IPS-20b (cell line): ENCODE measurements around the gene ARHGEF6.
"Not testable (repeated sequence)": the region's sequence is repeated elsewhere in the genome, so short reads cannot be mapped to it uniquely, and the experiment has no call there.

Experiments used
- H3K27ac ChIP-seq: one replicate; pipeline ENCODE4 v1.5.1; 2013; ENCODE audit warnings: low read length
- H3K27me3 ChIP-seq: 2 replicates; pipeline ENCODE4 v1.6.1; 2013; ENCODE audit warnings: mild to moderate bottlenecking, low read length, inconsistent platforms; ENCODE audit not compliant: insufficient read depth
- H3K36me3 ChIP-seq: 2 replicates; pipeline ENCODE4 v1.6.1; 2013; ENCODE audit warnings: low read depth, mild to moderate bottlenecking, inconsistent platforms, low read length, moderate library complexity; ENCODE audit not compliant: insufficient read depth
- H3K4me1 ChIP-seq: 2 replicates; pipeline ENCODE4 v1.6.1; 2013; ENCODE audit warnings: mild to moderate bottlenecking, control low read depth, inconsistent platforms, low read length, moderate library complexity; ENCODE audit not compliant: insufficient read depth
- H3K4me3 ChIP-seq: 2 replicates; pipeline ENCODE4 v1.5.1; 2013; ENCODE audit warnings: mild to moderate bottlenecking, low read length, inconsistent platforms
- H3K9ac ChIP-seq: 2 replicates; pipeline ENCODE4 v1.6.1; 2013; ENCODE audit warnings: low read depth, mild to moderate bottlenecking, inconsistent platforms, low read length, moderate library complexity
- H3K9me3 ChIP-seq: 2 replicates; pipeline ENCODE4 v1.6.1; 2013; ENCODE audit warnings: mild to moderate bottlenecking, low read depth, low read length, inconsistent platforms; ENCODE audit not compliant: insufficient read depth

ARHGEF6 gene

DNA sequence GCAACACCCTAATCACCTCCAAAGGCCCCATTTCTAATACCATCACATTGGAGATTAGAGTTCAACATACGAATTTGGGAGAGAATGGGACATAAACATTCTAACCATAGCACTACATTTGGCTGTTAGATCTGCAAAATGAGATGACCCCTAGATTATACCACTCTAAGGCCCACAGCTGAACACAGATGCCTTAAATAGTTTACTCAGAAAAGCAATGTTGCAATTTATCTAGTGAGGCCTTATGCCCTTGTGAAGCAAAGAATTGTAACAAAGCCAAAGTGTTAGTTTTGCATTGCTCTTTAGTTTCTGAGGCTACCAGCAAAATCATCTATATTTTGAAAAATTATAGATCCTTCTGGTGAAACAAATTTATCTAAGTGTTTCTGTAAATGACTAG, 31.6 kb upstream of the ARHGEF6 start:
- no peaks in the 10 kb centered on the region for H3K9me3 ChIP-seq
- H3K4me3 ChIP-seq: no peak overlapping the region
- H3K36me3 ChIP-seq: no peaks in the 10 kb centered on the region
- H3K4me1 ChIP-seq: no peaks in the 10 kb centered on the region
- H3K27ac ChIP-seq: no peak overlapping the region
- no peaks in the 10 kb centered on the region for H3K27me3 ChIP-seq
- no peak overlapping the region for H3K9ac ChIP-seq

DNA sequence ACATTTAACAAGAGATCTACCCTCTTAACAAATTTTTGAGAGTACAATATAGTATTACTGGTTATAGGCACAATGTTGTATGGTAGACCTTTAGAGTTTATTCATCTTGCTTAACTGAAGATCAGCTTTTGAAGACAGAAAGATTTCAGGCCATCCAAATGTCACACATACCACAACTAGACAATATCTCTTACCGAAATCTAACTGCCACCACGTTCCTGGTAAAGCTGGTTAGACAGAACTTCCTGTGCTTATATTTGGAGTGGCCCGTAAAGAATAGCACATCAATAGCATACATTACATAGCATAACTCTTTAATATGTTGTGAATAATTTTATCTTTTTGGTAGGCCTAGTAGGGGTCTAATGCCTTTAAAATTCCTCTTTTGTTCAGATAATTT, 29.8 kb upstream of the ARHGEF6 start:
- no peak overlapping the region for H3K9ac ChIP-seq
- H3K4me1 ChIP-seq: no peaks in the 10 kb centered on the region
- no peaks in the 10 kb centered on the region for H3K36me3 ChIP-seq
- no peaks in the 10 kb centered on the region for H3K27me3 ChIP-seq
- H3K27ac ChIP-seq: no peak overlapping the region
- no peaks in the 10 kb centered on the region for H3K9me3 ChIP-seq
- no peak overlapping the region for H3K4me3 ChIP-seq

DNA sequence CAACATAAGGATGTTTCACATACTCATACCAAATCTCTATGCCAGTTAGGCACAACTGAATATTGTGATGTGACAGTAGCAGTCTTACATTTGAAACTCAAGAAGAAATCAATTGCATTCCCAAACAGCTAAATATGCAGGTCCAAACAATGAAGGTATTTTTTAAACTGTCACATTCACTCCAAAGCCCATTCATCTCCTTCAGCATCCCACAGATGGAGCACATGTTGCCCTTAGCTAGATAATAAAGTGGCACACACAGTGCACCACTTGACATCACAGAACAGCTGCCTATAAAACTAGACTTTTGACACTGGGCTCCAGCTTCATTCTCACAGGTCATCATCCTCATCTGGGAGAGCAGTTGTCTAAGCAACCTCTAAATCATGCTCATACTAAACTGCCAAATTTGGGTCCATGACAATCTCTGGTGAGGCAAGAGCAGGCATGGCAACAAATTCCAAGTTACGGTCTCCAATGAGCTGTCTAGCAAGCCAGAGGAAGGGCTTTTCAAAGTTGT, 26.2 kb upstream of the ARHGEF6 start:
- H3K9ac ChIP-seq: no peak overlapping the region
- H3K4me3 ChIP-seq: no peak overlapping the region
- H3K4me1 ChIP-seq: no peaks in the 10 kb centered on the region
- H3K27me3 ChIP-seq: no peaks in the 10 kb centered on the region
- H3K27ac ChIP-seq: no peak overlapping the region
- no peaks in the 10 kb centered on the region for H3K9me3 ChIP-seq
- H3K36me3 ChIP-seq: no peaks in the 10 kb centered on the region

DNA sequence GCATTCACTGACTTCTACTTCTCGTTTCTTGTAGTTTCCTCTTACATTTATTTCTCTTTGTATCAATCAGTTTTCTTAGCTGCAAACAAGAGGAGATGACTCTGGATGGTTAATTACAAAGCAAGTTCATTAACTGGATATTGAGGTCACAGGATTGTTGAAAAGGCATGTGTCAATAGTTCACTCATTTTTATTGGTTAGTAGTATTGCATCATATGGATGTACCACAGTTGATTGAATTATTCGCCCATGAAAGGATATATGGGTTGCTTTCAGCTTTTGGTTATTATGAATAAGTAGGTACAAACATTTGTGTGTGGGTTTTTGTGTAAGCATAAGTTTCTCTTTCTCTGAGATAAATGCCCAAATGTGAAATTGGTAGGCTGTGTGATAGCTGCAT, 21.8 kb upstream of the ARHGEF6 start:
- Histone ChIP-seq H3K9ac (no peak overlapping the region), H3K27ac (no peak overlapping the region), H3K36me3 (no peaks in the 10 kb centered on the region), H3K4me1 (peaks cover 5% of the 10 kb centered on the region; the same call in 1 of the 2 replicates), H3K4me3 (no peak overlapping the region), H3K9me3 (no peaks in the 10 kb centered on the region), H3K27me3 (no peaks in the 10 kb centered on the region)

DNA sequence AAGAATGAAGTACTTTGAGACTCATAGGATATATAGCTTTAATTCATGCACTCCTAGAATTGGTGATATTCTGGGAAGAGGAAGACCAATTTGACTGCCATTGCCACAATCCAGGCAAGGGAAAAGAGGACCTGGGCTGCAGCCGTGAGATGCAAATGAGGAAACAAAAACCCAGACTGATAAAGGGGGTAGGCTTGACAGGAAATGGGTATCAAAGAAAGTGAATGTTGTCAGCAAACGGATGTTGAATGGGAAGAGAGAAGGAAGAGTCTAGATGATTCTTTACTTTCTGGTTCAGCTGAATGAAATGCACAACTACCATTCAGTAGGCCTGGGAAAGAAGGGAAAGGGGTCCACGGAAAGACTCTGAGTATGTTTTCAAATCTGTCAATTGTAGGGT, 17.1 kb upstream of the ARHGEF6 start:
- H3K4me3 ChIP-seq: no peak overlapping the region
- H3K4me1 ChIP-seq: peaks cover 5% of the 10 kb centered on the region; the same call in 1 of the 2 replicates
- H3K9ac ChIP-seq: no peak overlapping the region
- H3K36me3 ChIP-seq: no peaks in the 10 kb centered on the region
- no peak overlapping the region for H3K27ac ChIP-seq
- H3K9me3 ChIP-seq: no peaks in the 10 kb centered on the region
- H3K27me3 ChIP-seq: no peaks in the 10 kb centered on the region

DNA sequence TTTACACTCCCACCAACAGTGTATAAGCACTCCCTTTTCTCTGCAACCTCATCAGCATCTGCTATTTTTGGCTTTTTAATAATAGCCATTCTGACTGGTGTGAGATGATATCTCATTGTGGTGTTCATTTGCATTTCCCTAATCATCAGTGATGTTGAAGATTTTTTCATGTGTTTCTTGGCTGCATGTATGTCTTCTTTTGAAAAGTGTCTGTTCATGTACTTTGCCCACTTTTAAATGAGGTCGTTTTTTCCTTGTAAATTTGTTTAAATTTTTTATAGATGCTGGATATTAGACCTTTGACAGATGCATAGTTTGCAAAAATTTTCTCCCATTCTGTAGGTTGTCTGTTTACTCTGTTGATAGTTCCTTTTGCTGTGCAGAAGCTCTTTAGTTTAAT, 14.4 kb upstream of the ARHGEF6 start:
- not testable (repeated sequence) for H3K36me3 ChIP-seq, H3K27ac ChIP-seq, H3K9ac ChIP-seq

DNA sequence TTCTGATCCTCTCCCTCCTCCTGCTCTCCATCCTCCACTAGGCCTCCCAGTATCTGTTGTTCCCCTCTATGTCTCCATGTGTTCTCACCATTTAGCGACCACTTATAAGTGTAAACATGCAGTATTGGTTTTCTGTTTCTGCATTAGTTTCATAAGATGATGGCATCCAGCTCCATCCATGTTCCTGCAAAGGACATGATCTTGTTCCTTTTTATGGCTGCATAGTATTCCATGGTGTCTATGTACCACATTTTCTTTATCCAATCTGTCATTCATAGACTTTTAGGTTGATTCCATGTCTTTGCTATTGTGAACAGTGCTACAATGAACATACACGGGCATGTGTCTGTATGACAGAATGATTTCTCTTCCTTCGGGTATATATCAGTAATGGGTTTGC, 13.9 kb upstream of the ARHGEF6 start:
- H3K36me3 ChIP-seq, H3K27me3 ChIP-seq, H3K9ac ChIP-seq, H3K27ac ChIP-seq, H3K9me3 ChIP-seq, H3K4me3 ChIP-seq, H3K4me1 ChIP-seq: not testable (repeated sequence)

More for the DNA sequence above, 14.4 kb upstream of the ARHGEF6 start:
- not testable (repeated sequence) for H3K9me3 ChIP-seq, H3K4me3 ChIP-seq, H3K4me1 ChIP-seq, H3K27me3 ChIP-seq

DNA sequence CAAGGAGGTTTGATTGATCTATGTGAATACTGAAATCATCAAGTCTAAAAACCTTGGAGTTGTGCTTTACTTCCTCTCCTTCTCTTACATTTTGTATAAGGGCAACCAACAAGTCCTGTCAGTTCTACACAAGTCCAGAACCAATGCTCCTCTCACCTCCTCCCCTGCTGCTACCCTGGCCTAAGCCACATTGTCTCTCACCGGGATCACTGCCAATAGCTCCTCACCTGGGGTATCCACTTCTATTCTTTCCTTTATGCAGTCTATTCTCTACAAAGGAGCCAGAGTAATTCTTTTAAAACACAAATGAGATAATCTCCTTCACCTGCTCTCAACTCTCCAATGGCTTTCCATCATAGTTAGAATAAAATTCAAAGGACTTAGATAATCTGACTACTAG, 13.3 kb upstream of the ARHGEF6 start:
- Histone ChIP-seq H3K4me3 (peak overlapping the region; percentile 11; the same call in 1 of the 2 replicates), H3K36me3 (no peaks in the 10 kb centered on the region), H3K9ac (no peak overlapping the region), H3K9me3 (no peaks in the 10 kb centered on the region), H3K27ac (no peak overlapping the region), H3K4me1 (peaks cover 5% of the 10 kb centered on the region; the same call in 1 of the 2 replicates), H3K27me3 (no peaks in the 10 kb centered on the region)

DNA sequence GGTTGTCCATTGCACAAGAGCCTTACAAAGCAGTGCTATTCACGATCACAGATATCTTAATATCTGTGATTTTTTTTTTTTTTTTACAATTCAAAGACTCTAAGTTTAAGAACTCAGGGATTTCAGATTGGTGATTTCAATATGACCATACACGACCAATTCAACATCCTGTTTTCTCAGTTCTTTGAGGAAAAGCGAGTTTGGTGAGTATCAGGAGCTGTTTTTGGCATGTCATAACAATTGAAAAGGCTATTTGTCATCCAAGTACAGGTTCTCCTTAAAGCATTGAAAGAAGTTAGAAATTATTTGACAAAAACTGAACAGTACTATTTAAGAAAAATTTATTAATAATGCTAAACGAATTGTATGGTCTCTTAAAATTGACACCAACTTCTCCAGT, 9.1 kb upstream of the ARHGEF6 start:
- Histone ChIP-seq H3K27me3 (no peaks in the 10 kb centered on the region), H3K9me3 (no peaks in the 10 kb centered on the region), H3K4me1 (no peaks in the 10 kb centered on the region; the same call in 1 of the 2 replicates), H3K4me3 (no peak overlapping the region), H3K9ac (no peak overlapping the region), H3K27ac (no peak overlapping the region), H3K36me3 (no peaks in the 10 kb centered on the region)

DNA sequence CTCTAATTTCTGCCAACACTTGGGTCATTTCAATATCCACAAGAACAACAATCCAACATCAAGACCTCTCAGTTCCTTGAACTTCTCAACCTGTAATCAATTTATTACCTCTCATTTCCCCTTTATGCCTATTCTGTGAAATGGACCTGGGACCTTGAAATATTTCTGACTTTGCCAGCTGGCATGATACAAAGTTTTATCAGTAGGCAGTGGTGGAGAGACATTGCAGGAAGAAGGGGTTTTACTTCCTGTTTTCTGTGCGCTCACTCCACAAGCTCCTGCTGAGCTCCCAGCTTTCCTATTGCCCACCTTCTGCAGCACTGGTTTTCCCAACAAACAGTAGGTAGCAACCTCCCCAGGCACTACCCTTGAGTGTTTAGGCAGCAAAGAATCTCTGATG, 3.5 kb upstream of the ARHGEF6 start:
- H3K27me3 ChIP-seq: no peaks in the 10 kb centered on the region
- no peak overlapping the region for H3K4me3 ChIP-seq
- H3K36me3 ChIP-seq: no peaks in the 10 kb centered on the region
- no peaks in the 10 kb centered on the region for H3K4me1 ChIP-seq
- H3K27ac ChIP-seq: no peak overlapping the region
- no peaks in the 10 kb centered on the region for H3K9me3 ChIP-seq
- no peak overlapping the region for H3K9ac ChIP-seq

DNA sequence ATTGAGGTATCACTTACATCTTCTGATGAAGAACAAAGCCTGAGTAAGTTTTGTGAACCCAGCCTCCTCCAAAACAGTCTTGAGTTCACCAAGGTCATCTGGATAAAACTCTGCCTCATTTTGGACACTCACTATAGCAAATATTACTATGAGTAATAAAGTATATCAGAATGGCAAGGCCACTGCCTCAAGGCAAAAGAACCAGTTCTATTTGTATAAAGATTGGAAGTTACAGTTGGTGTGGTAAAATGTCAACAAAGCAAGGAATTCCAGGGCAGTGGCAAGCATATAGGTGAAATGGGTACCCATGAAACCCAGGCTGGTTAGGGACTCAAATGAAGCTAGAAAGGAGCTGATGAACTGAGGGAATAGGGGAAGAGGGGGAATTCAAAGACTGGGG, 2.4 kb upstream of the ARHGEF6 start:
- Histone ChIP-seq H3K36me3 (no peaks in the 10 kb centered on the region), H3K9ac (no peak overlapping the region), H3K4me1 (no peaks in the 10 kb centered on the region), H3K4me3 (no peak overlapping the region), H3K27ac (no peak overlapping the region), H3K27me3 (no peaks in the 10 kb centered on the region), H3K9me3 (no peaks in the 10 kb centered on the region)

DNA sequence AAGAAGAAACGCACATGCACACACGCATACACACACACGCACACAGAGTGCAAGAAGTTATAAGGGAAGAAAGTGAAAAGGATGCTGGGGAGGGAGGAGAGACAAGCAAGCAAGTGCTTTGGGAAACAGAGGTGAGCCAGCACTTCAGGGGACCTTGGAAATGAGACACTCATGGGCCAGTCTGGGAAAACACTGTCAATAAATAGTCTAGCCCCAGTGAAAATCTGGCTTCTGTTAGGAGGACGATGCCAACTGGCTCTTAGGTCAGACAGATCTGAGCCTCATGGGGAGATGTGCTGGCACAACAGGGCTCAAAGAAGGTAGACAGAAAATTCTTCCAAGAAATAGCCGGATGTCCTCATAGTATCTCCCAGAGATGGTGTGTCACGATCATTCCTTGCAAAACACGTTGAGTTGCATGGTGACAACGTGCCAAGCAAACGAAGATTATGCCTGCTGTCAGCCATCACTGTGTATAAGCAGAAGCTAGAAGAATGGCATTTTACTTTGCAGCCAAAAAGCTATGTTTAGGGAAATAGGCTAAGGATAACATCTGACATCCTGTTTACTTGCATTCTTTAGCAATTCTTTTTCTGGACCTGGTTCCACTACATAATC, 557 bp upstream of the ARHGEF6 start:
- Histone ChIP-seq H3K9ac (no peak overlapping the region), H3K27ac (no peak overlapping the region), H3K27me3 (no peaks in the 10 kb centered on the region), H3K4me1 (no peaks in the 10 kb centered on the region), H3K9me3 (no peaks in the 10 kb centered on the region), H3K36me3 (no peaks in the 10 kb centered on the region), H3K4me3 (no peak overlapping the region)
